ENCODE data around the gene NTM.

NTM gene

DNA sequence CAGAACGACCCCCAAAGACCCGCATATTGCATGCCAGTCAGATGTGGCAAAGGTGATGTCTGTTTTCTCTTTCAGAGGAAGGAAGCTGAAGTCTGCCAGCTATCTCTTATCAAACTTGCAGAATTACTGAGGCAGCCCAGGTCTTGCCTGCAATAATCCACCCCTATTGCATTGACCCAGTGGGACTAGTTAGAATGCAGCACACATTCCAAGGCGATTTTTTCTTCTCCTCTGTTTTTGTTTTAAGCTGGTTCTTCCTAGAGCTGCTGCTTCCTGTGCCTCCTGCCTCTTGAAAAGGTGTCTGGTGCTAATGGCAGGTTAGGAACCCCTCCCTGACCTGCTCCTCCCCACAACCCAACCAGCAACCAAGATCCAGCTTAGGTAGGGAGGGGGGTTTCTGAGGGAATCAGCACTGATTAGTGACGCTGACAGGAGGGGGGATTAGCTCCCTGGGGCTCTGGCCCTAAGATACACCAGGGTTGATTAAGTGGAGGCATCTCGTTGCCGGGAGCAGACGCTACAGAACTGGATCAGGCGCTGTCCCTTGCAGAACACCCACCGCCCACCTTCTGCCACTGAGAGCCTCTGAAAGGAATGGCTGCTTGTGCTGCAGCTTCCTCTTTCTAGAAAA, 2.8 kb downstream of the NTM start:
- no peak for DNase-seq

- no peak for DNase-seq
These were observed 3.3 kb downstream of the NTM start for GRCh38 chr11:131373756-131374155.

DNA sequence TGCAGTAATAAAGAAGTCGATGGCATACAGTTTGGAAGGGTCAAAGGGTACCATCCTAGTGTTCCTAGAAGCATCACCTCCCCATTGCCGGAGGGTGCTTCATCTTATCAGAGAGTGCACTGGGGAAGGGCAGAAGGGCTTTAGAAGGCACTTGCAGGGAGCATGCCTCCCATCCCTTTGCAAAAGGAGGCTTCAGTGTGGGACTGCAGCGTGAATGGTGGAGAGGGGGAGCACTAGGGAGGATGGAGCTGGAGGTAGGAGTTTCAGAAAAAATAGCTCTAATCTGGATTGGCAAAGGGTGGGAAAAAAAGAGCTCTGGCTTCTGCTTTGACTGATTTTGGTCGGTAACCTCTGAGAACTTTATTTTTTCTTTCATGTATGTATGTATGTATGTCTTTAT, 5.0 kb downstream of the NTM start:
- no peak for DNase-seq

- DNase-seq = no peak
These were observed 5.5 kb downstream of the NTM start for GRCh38 chr11:131375915-131376314.

DNA sequence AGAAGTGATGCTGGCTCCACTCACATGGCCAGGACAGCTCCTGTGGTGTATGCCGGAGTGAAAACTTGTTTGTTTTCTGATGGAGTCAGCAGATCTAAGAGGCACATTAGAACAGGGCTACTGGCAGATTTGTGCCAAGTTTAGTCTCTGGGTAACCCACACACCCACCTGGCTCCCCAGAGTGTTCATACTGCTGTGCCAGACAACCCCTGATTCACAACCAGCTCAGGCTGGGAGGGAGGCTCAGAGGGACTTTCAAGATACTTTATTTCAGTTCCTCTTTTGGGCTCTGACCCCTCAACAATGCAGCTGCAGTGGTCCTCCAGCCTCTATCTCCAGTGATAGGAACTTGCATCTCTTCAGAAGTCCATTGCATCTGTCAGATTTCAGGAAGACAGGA, 8.5 kb downstream of the NTM start:
- DNase-seq = no peak

DNA sequence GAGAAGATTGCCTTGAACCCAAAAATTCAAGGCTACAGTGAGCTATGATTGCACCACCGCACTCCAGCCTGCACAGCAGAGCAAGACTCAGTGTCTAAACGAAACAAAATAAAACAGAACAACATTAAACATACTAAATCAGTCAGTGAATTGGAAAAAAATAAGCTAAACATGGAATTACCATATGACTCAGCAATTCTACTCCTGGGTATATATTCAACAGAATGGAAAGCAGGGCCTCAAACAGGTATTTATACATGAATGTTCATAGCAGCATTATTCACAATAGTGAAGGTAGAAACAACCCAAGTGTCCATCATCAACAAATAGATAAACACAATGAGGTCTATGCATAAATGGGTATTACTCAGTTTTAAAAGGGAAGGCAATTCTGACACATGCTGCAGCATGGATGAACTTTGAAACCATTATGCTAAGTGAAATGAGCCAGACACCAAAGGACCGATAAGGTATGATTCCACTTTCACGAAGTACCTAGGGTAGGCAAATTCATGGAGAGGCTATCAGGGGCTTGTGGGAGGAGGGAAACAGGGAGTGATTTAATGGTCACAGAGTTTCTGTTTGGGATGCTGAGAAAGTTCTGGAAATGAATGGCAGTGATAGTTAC, 15.5 kb downstream of the NTM start:
- no peak for DNase-seq

GRCh38 chr11:131386408-131386807, 16.0 kb downstream of the NTM start:
- no peak for DNase-seq

GRCh38 chr11:131388030-131388429, 17.6 kb downstream of the NTM start:
- no peak for DNase-seq

DNA sequence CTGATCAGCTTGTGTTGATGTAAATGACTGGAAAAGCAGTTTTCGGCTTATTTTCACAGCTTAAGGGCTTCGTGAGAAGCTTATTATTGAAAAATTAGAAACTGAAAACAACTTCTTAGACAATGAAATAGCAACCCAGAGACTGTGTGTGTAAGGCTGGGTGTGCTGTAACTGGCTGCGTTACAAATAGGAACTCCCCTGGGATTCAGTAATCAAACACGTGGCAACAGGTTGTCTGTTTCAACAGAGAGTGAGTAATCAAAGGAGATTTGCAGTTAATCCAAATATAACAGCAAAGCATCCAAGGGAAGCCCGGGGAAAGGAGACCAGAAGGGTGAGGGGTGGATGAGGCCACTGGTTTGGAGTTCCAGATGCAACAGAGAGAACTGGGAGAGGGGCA, 19.2 kb downstream of the NTM start:
- no peak for DNase-seq

DNA sequence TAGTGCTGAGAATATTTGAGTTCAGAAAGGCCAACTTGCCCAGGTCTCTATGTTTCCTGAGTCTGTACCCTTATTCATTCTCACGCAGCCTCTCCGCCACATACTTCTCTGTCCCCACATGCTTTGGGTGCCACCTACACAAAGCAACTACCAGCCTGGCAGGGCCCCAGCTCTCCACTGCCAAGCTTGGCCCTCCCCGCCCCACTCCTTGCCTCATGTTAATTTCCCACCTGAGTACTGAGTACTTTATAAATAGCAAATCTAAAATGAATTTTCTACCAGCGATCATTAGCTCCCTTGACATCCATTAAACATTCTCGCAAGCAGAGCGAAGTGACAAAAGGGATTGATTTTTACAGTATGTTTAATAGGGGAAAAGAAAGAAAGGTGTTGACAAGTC, 20.8 kb downstream of the NTM start:
- no peak for DNase-seq

GRCh38 chr11:131392528-131393255, 22.3 kb downstream of the NTM start:
- no peak for DNase-seq

DNA sequence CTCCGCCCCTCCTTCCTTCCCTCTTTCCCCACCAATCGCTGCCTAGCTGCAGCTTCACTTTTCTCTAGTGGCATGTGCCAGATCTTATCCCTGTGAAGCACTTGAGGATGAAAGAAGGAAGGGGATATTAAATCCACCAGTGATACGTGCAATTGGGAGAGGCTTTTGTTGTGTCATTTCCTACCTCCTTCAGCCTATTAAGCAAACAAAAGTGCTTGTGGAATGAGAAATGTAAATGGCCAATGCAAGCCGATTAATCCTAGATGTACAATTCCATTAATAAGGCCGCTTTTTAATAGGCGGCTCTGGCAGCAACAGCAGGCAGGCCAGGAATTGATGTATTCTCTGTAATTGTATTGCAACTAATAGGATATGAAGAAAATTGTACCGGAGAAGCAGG, 23.3 kb downstream of the NTM start:
- DNase-seq = no peak

GRCh38 chr11:131397675-131398074, 27.3 kb downstream of the NTM start:
- DNase-seq = no peak

GRCh38 chr11:131402040-131402439, 31.6 kb downstream of the NTM start:
- DNase-seq = no peak

DNA sequence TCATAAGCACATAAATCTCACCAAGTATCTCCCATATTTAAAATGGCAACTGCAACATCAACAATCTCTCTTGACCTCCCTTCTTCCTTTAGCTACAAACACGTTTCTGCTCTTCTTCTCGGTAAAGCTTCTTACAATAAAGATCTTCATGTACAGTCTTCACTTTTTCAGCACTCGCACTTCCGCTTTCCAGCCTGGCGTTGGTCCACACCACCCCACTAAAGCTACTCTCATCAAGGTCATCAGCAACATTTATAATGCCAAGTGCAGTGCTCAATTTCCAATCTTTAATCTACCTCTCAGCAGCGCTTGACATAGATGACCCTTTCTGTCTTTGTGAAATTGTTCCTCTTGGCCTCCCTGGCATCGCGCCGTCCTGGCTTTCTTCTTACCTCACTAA, 33.6 kb downstream of the NTM start:
- no peak for DNase-seq

DNA sequence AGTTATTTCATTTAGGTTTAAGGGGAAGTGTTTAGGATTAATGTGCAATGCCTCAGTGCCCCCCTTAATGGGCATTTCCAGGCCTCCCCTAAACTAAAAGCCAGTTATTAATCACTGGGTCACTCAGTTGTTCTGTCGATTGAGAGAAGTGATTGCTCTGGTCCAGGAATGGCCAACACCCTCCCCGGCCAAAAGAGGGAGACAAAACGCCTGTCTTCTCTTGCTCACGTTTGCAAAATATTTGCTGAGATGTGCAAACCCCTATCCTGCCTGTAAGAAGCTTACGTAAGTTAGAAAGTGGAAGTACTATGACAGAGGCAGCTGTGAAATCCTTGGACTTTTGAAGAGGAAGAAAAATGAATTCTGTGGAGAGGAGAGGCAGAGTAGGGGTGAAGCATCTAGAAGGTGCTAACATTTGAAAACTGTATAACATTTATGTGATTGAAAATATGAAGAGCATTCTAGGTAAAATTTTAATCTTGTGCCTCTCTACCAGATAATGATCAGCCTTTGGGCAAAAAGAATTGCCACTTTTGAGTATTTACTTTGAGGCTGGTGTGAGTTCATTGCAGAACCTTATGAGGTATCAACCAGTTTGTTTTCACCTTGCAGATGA, 37.7 kb downstream of the NTM start:
- DNase-seq = no peak

DNA sequence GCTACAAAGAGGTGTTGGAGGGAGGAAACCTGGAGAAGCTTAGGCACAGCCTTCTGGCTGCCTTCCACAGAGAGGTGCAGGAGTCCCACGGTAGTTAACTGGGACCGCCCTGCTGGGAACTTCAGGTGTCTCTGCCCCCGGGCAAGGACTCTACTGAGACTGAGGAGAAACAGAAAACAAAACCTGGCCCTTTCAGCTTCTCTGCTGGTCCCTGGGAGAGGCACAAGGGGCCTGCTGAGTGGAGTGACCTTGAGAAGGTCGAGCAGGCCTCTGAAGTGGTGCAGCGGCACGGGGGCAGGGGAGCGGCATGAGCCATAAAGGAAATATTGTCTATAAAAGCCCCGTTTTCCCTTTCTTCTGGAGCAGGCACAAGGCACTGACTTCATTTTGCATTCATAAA, 38.9 kb downstream of the NTM start:
- DNase-seq = no peak

- no peak for DNase-seq
These were observed 41.2 kb downstream of the NTM start for GRCh38 chr11:131411636-131412035.

DNA sequence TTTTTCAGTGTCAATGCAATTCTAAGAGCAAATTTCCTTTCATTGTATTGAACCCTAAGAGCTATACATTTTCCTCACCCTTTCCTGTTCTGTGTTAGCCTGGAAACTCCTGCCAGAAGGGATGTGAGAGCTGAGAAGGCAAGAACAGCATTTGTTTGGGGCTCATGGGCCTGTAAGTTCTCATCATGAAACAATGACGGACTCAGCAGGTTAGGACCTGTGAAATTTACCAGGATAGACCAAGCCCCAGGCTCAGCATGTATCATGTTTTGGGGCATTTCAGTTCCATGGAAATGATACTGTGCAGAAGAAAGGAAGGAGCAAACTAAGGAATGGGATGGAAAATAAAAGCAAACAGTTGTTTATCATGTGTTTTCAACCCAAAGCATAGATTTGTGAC, 41.6 kb downstream of the NTM start:
- DNase-seq = no peak

- no peak for DNase-seq
These were observed 42.8 kb downstream of the NTM start for GRCh38 chr11:131413217-131413616.

GRCh38 chr11:131418189-131418588, 47.8 kb downstream of the NTM start:
- no peak for DNase-seq

- no peak for DNase-seq
These were observed 50.8 kb downstream of the NTM start for GRCh38 chr11:131421066-131421855.

- DNase-seq = no peak
These were observed 51.6 kb downstream of the NTM start for GRCh38 chr11:131422029-131422428.

Measured in NCI-H510A treated with DMSO at 0.1 percent for 48 hours (cell line).